IMR-90 (cell line): ENCODE results near the gene DNAI2. TPM values are rescaled to one million over a fixed set of nuclear protein-coding genes. Genes with fewer than 3 reads are reported as not detected.

Source experiments
- ATAC-seq: fragments of 200-7000 bp; cut with Tn5 transposase; 2 replicates; pipeline ENCODE4 v1.9.1; 2020; ENCODE audit warnings: low read depth, mild to moderate bottlenecking, moderate library complexity
- BruUV-seq: library from RNA; stranded (reverse); fragments of 400-500 nt; replicated peaks from 2 replicates; lab custom pipeline; 2021; lab: Mats Ljungman, UMichigan
- CTCF ChIA-PET: fragments of 300-600 bp; formaldehyde crosslinking; extraction: SDS; loops from one replicate; lab custom pipeline; 2021; ENCODE audit warnings: antibody characterized with exemption; lab: Yijun Ruan, JAX
- POLR2A ChIA-PET: fragments of 300-600 bp; sonication (Branson Sonifier 250); formaldehyde crosslinking; loops from one replicate; lab custom pipeline; 2022; ENCODE audit warnings: antibody characterized with exemption; ENCODE audit not compliant: unreplicated experiment; lab: Charles Lee
- DNase-seq: peaks from one replicate; pipeline ENCODE4 v3.0.0; 2013
- H2AFZ ChIP-seq: replicated peaks from 2 replicates; pipeline ENCODE3; 2013; ENCODE audit warnings: low read length, mild to moderate bottlenecking; ENCODE audit not compliant: poor library complexity
- H2AK5ac ChIP-seq: 2 replicates; pipeline ENCODE4 v1.6.1; 2013; ENCODE audit warnings: low read depth, low read length, inconsistent platforms
- H2AK9ac ChIP-seq: replicated peaks from 2 replicates; pipeline ENCODE3; 2013; ENCODE audit warnings: mild to moderate bottlenecking, low read depth, low read length, moderate library complexity; ENCODE audit not compliant: poor library complexity
- H2BK120ac ChIP-seq: 2 replicates; pipeline ENCODE4 v1.6.1; 2013; ENCODE audit warnings: low read depth, low read length, inconsistent platforms
- H2BK15ac ChIP-seq: 3 replicates; pipeline ENCODE4 v1.6.1; 2013; ENCODE audit warnings: low read depth, low read length, inconsistent platforms
- H2BK20ac ChIP-seq: 2 replicates; pipeline ENCODE4 v1.6.1; 2013; ENCODE audit warnings: low read depth, mild to moderate bottlenecking, inconsistent platforms, low read length, moderate library complexity
- H2BK5ac ChIP-seq: 2 replicates; pipeline ENCODE4 v1.6.1; 2013; ENCODE audit warnings: mild to moderate bottlenecking, low read depth, low read length, inconsistent platforms; ENCODE audit not compliant: poor library complexity, severe bottlenecking
- H3K14ac ChIP-seq: replicated peaks from 2 replicates; pipeline ENCODE4 v1.6.1; 2013; ENCODE audit warnings: low read depth, low read length, inconsistent platforms
- H3K18ac ChIP-seq: 2 replicates; pipeline ENCODE4 v1.6.1; 2013; ENCODE audit warnings: low read depth, low read length, control low read depth
- H3K23ac ChIP-seq: 2 replicates; pipeline ENCODE4 v1.6.1; 2013; ENCODE audit warnings: low read depth, low read length, inconsistent platforms
- H3K27ac ChIP-seq: 2 replicates; pipeline ENCODE4 v1.5.1; 2013; ENCODE audit warnings: mild to moderate bottlenecking, control low read depth, low read length; ENCODE audit not compliant: insufficient read depth
- H3K27me3 ChIP-seq: 2 replicates; pipeline ENCODE4 v1.6.1; 2013; ENCODE audit warnings: low read length; ENCODE audit not compliant: control insufficient read depth, insufficient read depth
- H3K36me3 ChIP-seq: 2 replicates; pipeline ENCODE4 v1.6.1; 2013; ENCODE audit warnings: low read length, mixed read lengths; ENCODE audit not compliant: control insufficient read depth, insufficient read depth
- H3K4ac ChIP-seq: 2 replicates; pipeline ENCODE4 v1.6.1; 2013; ENCODE audit warnings: low read depth, low read length, inconsistent platforms
- H3K4me1 ChIP-seq: 2 replicates; pipeline ENCODE4 v1.6.1; 2013; ENCODE audit warnings: low read length, mixed read lengths; ENCODE audit not compliant: control insufficient read depth, insufficient read depth
- H3K4me2 ChIP-seq: 2 replicates; pipeline ENCODE4 v1.6.1; 2013; ENCODE audit warnings: low read depth, mild to moderate bottlenecking, control low read depth, low read length, moderate library complexity
- H3K4me3 ChIP-seq: 2 replicates; pipeline ENCODE4 v1.5.1; 2013; ENCODE audit warnings: low read depth, mild to moderate bottlenecking, control low read depth, low read length, moderate library complexity; ENCODE audit not compliant: insufficient read depth
- H3K56ac ChIP-seq: 2 replicates; pipeline ENCODE4 v1.6.1; 2013; ENCODE audit warnings: low read length, inconsistent platforms; ENCODE audit not compliant: insufficient read depth; ENCODE audit errors: extremely low read depth
- H3K79me1 ChIP-seq, 2 experiments: 2 replicates each; pipeline ENCODE4 v1.6.1; 2013; ENCODE audit warnings: low read length in 2 of 2, inconsistent platforms in 1 of 2, low read depth in 1 of 2
- H3K9ac ChIP-seq: 2 replicates; pipeline ENCODE4 v1.6.1; 2013; ENCODE audit warnings: low read depth, low read length, control low read depth
- H3K9me1 ChIP-seq: 2 replicates; pipeline ENCODE4 v1.6.1; 2013; ENCODE audit warnings: low read length, inconsistent platforms; ENCODE audit not compliant: insufficient read depth
- H3K9me3 ChIP-seq: 2 replicates; pipeline ENCODE4 v1.6.1; 2013; ENCODE audit warnings: low read length; ENCODE audit not compliant: control insufficient read depth, insufficient read depth
- H4K20me1 ChIP-seq: 2 replicates; pipeline ENCODE4 v1.6.1; 2013; ENCODE audit warnings: low read length, inconsistent platforms; ENCODE audit not compliant: insufficient read depth
- H4K5ac ChIP-seq: 2 replicates; pipeline ENCODE4 v1.6.1; 2013; ENCODE audit warnings: mild to moderate bottlenecking, low read depth, low read length, control low read depth
- H4K8ac ChIP-seq, 2 experiments: 2 replicates each; pipeline ENCODE4 v1.6.1; 2013; ENCODE audit warnings: low read depth in 2 of 2, low read length in 2 of 2, control low read depth in 1 of 2, inconsistent platforms in 1 of 2
- H4K91ac ChIP-seq: 2 replicates; pipeline ENCODE4 v1.6.1; 2013; ENCODE audit warnings: low read depth, low read length, inconsistent platforms; ENCODE audit not compliant: insufficient read depth
- BHLHE40 ChIP-seq: fragments of 150-350 bp; IDR thresholded peaks from 2 replicates; pipeline ENCODE4 v1.6.1; 2016; ENCODE audit warnings: mild to moderate bottlenecking, low read depth, low read length
- CEBPB ChIP-seq: IDR thresholded peaks from 2 replicates; pipeline ENCODE4 v1.6.1; 2012; ENCODE audit warnings: low read depth, low read length, improper control_type of control experiment
- CTCF ChIP-seq: conservative IDR thresholded peaks from 2 replicates; pipeline ENCODE4 v1.5.1; 2012; ENCODE audit warnings: mild to moderate bottlenecking, low read depth, low read length, improper control_type of control experiment
- FOS ChIP-seq: fragments of 150-350 bp; IDR thresholded peaks from 2 replicates; pipeline ENCODE4 v1.6.1; 2016; ENCODE audit warnings: low read depth, low read length
- MAFK ChIP-seq: IDR thresholded peaks from 2 replicates; pipeline ENCODE4 v1.6.1; 2012; ENCODE audit warnings: low read depth, low read length, improper control_type of control experiment
- MAZ ChIP-seq: IDR thresholded peaks from 2 replicates; pipeline ENCODE4 v1.6.1; 2012; ENCODE audit warnings: low read depth, mild to moderate bottlenecking, low read length, improper control_type of control experiment, moderate library complexity, borderline replicate concordance
- MXI1 ChIP-seq: IDR thresholded peaks from 2 replicates; pipeline ENCODE4 v1.6.1; 2012; ENCODE audit warnings: low read depth, mild to moderate bottlenecking, low read length, moderate library complexity, borderline replicate concordance
- NFE2L2 ChIP-seq: fragments of 150-350 bp; IDR thresholded peaks from 2 replicates; pipeline ENCODE4 v1.6.1; 2016; ENCODE audit warnings: low read depth, mild to moderate bottlenecking, low read length
- POLR2A ChIP-seq: IDR thresholded peaks from 2 replicates; pipeline ENCODE4 v1.6.1; 2012; ENCODE audit warnings: mild to moderate bottlenecking, low read depth, low read length
- RCOR1 ChIP-seq: IDR thresholded peaks from 2 replicates; pipeline ENCODE4 v1.6.1; 2012; ENCODE audit warnings: mild to moderate bottlenecking, low read length, improper control_type of control experiment; ENCODE audit not compliant: insufficient replicate concordance
- RFX5 ChIP-seq: IDR thresholded peaks from 2 replicates; pipeline ENCODE4 v1.8.0; 2012; ENCODE audit warnings: low read depth, mild to moderate bottlenecking, low read length, moderate library complexity
- SMC3 ChIP-seq: fragments of 150-350 bp; IDR thresholded peaks from 2 replicates; pipeline ENCODE4 v1.6.1; 2016; ENCODE audit warnings: low read depth, mild to moderate bottlenecking, antibody characterized with exemption, low read length, moderate library complexity
- WGBS, 2 experiments: methylation state at CpG; one replicate each; pipeline versions ENCODE4 v1.1.5 to v1.1.7; 2013; ENCODE audit warnings: missing lambda C conversion rate in 2 of 2; ENCODE audit not compliant: insufficient read length in 1 of 2; ENCODE audit errors: extremely low coverage in 2 of 2; 5-methylcytosine and 5-hydroxymethylcytosine counted together
- dilution Hi-C: fragments of 300-500 bp; cut with HindIII; formaldehyde crosslinking; loops from one replicate; pipeline ENCODE4 v1.14.3; 2018; ENCODE audit warnings: low sequenced_read_pairs; ENCODE audit not compliant: unreplicated experiment
- in situ Hi-C: fragments of 300-500 bp; cut with MboI; formaldehyde crosslinking; loops from 3 replicates; pipeline ENCODE4 v1.14.3; 2019; ENCODE audit warnings: low sequenced_read_pairs, inconsistent platforms, mixed read lengths
- intact Hi-C: fragments of 100-400 bp; cut with micrococcal nuclease; formaldehyde crosslinking; loops from 2 replicates; pipeline ENCODE4 v1.10.0; 2022
- polyA plus RNA-seq, 3 experiments: library from polyadenylated mRNA; depleted of rRNA; stranded (reverse); fragments of >200 nt; gene quantifications; 2 replicates each; pipeline ENCODE4 v1.2.3, GENCODE V29; 2012; ENCODE audit warnings: low replicate concordance in 1 of 3
- total RNA-seq: library from RNA; depleted of rRNA; stranded (reverse); fragments of >200 nt; gene quantifications from 2 replicates; pipeline ENCODE4 v1.2.3, GENCODE V29; 2012
- TF ChIP-seq, protein P1 (sequence below): fragments of 150-350 bp; IDR thresholded peaks from 2 replicates; pipeline ENCODE4 v1.6.1; 2017; ENCODE audit warnings: mild to moderate bottlenecking, antibody characterized with exemption, low read length, low read depth

DNAI2 gene
- total and polyA plus RNA-seq, 2 of the 4 experiments (the other 2 are of a cell fraction): not detected

DNA sequence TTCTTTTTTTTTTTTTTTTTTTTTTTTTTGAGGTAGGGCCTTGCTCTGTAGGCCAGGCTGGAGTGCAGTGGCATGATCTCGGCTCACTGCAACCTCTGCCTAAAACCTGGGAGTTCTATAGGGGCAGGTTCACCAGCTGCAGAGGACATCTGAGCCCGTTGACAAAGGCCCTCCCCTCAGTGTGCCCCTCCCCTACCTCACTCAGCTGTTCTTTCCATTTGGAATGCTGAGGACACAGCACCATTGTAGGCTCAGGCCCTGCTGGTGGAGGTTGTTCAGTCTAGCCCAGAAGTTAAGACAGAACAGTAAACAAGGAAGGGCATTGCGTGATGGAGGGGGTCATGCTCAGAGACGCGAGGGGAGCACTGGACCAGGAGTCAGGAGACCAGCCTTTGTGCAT is 30.1 kb downstream of the DNAI2 start:
- Histone ChIP-seq H4K5ac (no peak overlapping the region), H3K4me2 (no peak overlapping the region), H3K23ac (no peak overlapping the region), H3K56ac (no peak overlapping the region), H2BK20ac (no peak overlapping the region), H2AK5ac (no peak overlapping the region), H3K36me3 (no peaks in the 10 kb centered on the region), H4K91ac (no peak overlapping the region), H3K9ac (no peak overlapping the region), H3K27me3 (no peaks in the 10 kb centered on the region), H3K14ac (no peak overlapping the region), H2BK5ac (no peak overlapping the region), H3K9me1 (no peaks in the 10 kb centered on the region), H2AK9ac (no peak overlapping the region), H3K27ac (no peak overlapping the region), H4K8ac (no peak overlapping the region), H3K79me1 (no peaks in the 10 kb centered on the region), H3K4ac (no peak overlapping the region), H2BK120ac (no peak overlapping the region), H3K18ac (no peak overlapping the region), H3K4me1 (no peaks in the 10 kb centered on the region), H3K9me3 (peaks cover 5% of the 10 kb centered on the region), H3K4me3 (no peak overlapping the region), H2AFZ (no peak overlapping the region), H4K20me1 (no peaks in the 10 kb centered on the region), H2BK15ac (no peak overlapping the region)
- in situ Hi-C loops (no loop called here), dilution Hi-C loops (no loop called here), intact Hi-C loops (no loop called here)
- no peak for ATAC-seq
- no CpG with 5 or more reads among the region's 5 CpGs for WGBS, 2 experiments
- DNase-seq: no peak
- ChIA-PET POLR2A (no interaction called here), CTCF (interaction anchor here (0.7 kb wide), 1 partner anchor 838 kb away, joined by 7 read pairs; no protein-coding TSS in a partner anchor)
- no TSS peak for BruUV-seq
- TF ChIP-seq SMC3 (no peak), MAZ (no peak), CTCF (no peak), BHLHE40 (no peak), POLR2A (no peak), RFX5 (no peak), MXI1 (no peak), NFE2L2 (no peak), MAFK (no peak), CEBPB (no peak), RCOR1 (no peak), FOS (no peak)
- TF ChIP-seq, protein P1, sequence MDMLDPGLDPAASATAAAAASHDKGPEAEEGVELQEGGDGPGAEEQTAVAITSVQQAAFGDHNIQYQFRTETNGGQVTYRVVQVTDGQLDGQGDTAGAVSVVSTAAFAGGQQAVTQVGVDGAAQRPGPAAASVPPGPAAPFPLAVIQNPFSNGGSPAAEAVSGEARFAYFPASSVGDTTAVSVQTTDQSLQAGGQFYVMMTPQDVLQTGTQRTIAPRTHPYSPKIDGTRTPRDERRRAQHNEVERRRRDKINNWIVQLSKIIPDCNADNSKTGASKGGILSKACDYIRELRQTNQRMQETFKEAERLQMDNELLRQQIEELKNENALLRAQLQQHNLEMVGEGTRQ: no peak
